ENCODE measurements around the gene MTG2.

The MTG2 gene

DNA sequence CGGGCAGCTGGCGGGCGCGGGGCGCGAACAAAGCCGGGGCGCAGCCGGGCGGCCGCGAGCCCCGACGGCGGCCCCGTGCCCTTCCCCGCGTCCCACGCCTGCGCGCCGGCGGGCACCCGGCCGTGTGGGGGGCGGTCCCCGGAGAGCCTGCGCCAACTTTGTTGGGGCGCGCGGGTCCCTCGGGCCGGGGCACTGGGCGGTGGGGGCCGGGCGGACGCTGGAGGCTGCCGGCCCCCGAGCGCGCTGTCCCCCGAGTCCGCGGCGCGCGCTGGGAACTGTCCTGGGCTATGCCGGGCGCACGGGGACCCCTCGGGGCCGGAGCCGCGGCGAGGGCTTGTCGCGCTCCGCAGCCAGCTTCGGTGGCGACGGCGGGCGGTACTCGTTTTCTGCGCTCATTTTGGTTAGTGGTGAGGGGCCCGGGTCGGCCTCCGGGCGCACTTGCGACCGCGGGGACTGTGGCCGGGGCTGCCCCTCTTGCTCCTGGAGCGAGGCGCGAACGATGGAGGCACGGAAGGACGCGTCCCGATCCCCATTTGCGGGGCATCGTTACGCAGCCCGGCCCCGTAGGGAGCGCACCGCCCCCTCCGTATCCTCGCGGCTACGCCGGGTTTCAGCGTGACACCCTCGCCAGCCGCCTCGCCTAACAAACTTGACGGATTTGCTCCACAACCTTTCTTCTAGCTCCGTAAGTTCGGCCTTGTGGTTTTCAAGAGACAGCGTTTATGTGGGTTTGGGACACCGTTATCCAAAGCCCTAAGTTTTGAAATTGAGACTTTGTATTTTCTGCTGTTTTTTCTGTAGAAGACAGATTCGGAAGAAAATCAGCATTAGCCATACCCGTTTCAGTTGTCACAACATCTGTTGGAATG, 38.6 kb upstream of the MTG2 start:
- Histone ChIP-seq H3K9me2 (replicated peaks; ENCODE audit: control insufficient read depth, low read length) (no peaks in the 10 kb centered on the region), H3K9me3 (ENCODE audit: control insufficient read depth, insufficient read depth, low read length) (no peaks in the 10 kb centered on the region), H3K79me2 (ENCODE audit: control insufficient read depth, low read length) (peaks cover 92% of the 10 kb centered on the region), H3K4me2 (ENCODE audit: low read length) (peak overlapping the region; percentile 55), H4K20me1 (ENCODE audit: control insufficient read depth, insufficient read depth, low read depth, low read length) (peaks cover 36% of the 10 kb centered on the region), H3K27ac (ENCODE audit: low read depth, low read length) (no peak overlapping the region), H3K4me1 (ENCODE audit: control insufficient read depth, low read length) (peaks cover 25% of the 10 kb centered on the region), H3K36me3 (ENCODE audit: control insufficient read depth, low read length) (peaks cover 41% of the 10 kb centered on the region), H3K27me3 (ENCODE audit: control insufficient read depth, low read length) (no peaks in the 10 kb centered on the region), H3K4me3 (ENCODE audit: low read length) (peak overlapping the region; percentile 84), H3F3A (ENCODE audit: control insufficient read depth, insufficient read depth) (no peaks in the 10 kb centered on the region)
- no peak for TF ChIP-seq EZH2phosphoT487 (IDR thresholded peaks at IDR 0.05; ENCODE audit: borderline replicate concordance, low read length)
- TF ChIP-seq, protein P1, sequence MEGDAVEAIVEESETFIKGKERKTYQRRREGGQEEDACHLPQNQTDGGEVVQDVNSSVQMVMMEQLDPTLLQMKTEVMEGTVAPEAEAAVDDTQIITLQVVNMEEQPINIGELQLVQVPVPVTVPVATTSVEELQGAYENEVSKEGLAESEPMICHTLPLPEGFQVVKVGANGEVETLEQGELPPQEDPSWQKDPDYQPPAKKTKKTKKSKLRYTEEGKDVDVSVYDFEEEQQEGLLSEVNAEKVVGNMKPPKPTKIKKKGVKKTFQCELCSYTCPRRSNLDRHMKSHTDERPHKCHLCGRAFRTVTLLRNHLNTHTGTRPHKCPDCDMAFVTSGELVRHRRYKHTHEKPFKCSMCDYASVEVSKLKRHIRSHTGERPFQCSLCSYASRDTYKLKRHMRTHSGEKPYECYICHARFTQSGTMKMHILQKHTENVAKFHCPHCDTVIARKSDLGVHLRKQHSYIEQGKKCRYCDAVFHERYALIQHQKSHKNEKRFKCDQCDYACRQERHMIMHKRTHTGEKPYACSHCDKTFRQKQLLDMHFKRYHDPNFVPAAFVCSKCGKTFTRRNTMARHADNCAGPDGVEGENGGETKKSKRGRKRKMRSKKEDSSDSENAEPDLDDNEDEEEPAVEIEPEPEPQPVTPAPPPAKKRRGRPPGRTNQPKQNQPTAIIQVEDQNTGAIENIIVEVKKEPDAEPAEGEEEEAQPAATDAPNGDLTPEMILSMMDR (IDR thresholded peaks at IDR 0.05; ENCODE audit: low read depth, low read length, poor library complexity, severe bottlenecking): no peak

DNA sequence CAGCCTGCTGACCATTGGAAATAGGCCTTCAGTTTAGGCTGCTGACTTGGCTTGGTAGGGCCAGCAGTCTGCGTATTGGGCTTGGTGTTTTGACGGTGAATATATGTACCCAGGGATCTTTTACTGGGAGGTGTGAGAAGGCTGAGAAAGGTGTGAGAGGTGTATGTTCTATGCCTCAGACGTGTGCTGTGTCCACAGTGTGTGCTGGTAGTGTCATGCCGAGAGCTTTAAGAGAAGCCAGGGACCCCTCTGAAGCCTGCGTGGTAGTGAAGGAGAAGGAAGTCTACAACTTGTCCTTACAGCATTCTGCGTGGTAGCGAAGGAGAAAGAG, 37.2 kb upstream of the MTG2 start:
- Histone ChIP-seq H3F3A (ENCODE audit: control insufficient read depth, insufficient read depth) (no peaks in the 10 kb centered on the region), H3K27ac (ENCODE audit: low read depth, low read length) (no peak overlapping the region), H3K4me3 (ENCODE audit: low read length) (no peak overlapping the region), H3K36me3 (ENCODE audit: control insufficient read depth, low read length) (peaks cover 26% of the 10 kb centered on the region), H3K4me1 (ENCODE audit: control insufficient read depth, low read length) (peaks cover 25% of the 10 kb centered on the region), H3K27me3 (ENCODE audit: control insufficient read depth, low read length) (no peaks in the 10 kb centered on the region), H3K4me2 (ENCODE audit: low read length) (no peak overlapping the region), H4K20me1 (ENCODE audit: control insufficient read depth, insufficient read depth, low read depth, low read length) (peaks cover 29% of the 10 kb centered on the region), H3K9me2 (replicated peaks; ENCODE audit: control insufficient read depth, low read length) (no peaks in the 10 kb centered on the region), H3K79me2 (ENCODE audit: control insufficient read depth, low read length) (peaks cover 90% of the 10 kb centered on the region), H3K9me3 (ENCODE audit: control insufficient read depth, insufficient read depth, low read length) (no peaks in the 10 kb centered on the region)
- no peak for TF ChIP-seq EZH2phosphoT487 (IDR thresholded peaks at IDR 0.05; ENCODE audit: borderline replicate concordance, low read length)

GRCh38 chr20:62146019-62146755, 36.6 kb upstream of the MTG2 start:
- H3K27me3 ChIP-seq (ENCODE audit: control insufficient read depth, low read length): no peaks in the 10 kb centered on the region
- TF ChIP-seq, protein P1 (IDR thresholded peaks at IDR 0.05; ENCODE audit: low read depth, low read length, poor library complexity, severe bottlenecking): no peak
- no peaks in the 10 kb centered on the region for H3K9me2 ChIP-seq (replicated peaks; ENCODE audit: control insufficient read depth, low read length)
- peaks cover 19% of the 10 kb centered on the region for H3K4me1 ChIP-seq (ENCODE audit: control insufficient read depth, low read length)
- H3F3A ChIP-seq (ENCODE audit: control insufficient read depth, insufficient read depth): no peaks in the 10 kb centered on the region
- no peak overlapping the region for H3K27ac ChIP-seq (ENCODE audit: low read depth, low read length)
- no peak overlapping the region for H3K4me3 ChIP-seq (ENCODE audit: low read length)
- peaks cover 90% of the 10 kb centered on the region for H3K79me2 ChIP-seq (ENCODE audit: control insufficient read depth, low read length)
- no peak overlapping the region for H3K4me2 ChIP-seq (ENCODE audit: low read length)
- peaks cover 21% of the 10 kb centered on the region for H3K36me3 ChIP-seq (ENCODE audit: control insufficient read depth, low read length)
- H3K9me3 ChIP-seq (ENCODE audit: control insufficient read depth, insufficient read depth, low read length): no peaks in the 10 kb centered on the region
- peaks cover 23% of the 10 kb centered on the region for H4K20me1 ChIP-seq (ENCODE audit: control insufficient read depth, insufficient read depth, low read depth, low read length)

DNA sequence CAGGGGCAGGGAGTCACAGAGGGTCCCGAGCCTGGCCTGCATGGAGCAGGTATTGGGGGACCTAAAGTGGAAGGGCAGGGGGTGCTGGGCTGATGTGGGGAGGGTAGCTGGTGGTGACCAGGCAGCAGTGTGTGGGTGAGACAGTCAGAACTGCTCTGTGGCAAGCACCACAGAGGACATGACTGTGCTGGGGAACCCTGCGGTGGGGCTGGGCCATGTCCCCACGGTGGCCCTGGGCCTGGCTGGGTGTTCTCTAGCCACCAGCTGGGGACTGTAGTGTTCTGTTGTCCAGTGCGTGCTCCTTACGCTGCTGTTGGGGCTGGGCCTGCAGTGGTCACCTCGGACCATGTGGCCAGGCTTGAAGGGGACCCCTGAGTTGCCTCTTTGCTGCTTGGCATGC, 35.7 kb upstream of the MTG2 start:
- Histone ChIP-seq H3K4me2 (ENCODE audit: low read length) (no peak overlapping the region), H3F3A (ENCODE audit: control insufficient read depth, insufficient read depth) (no peaks in the 10 kb centered on the region), H3K9me2 (replicated peaks; ENCODE audit: control insufficient read depth, low read length) (no peaks in the 10 kb centered on the region), H3K27ac (ENCODE audit: low read depth, low read length) (no peak overlapping the region), H4K20me1 (ENCODE audit: control insufficient read depth, insufficient read depth, low read depth, low read length) (peaks cover 14% of the 10 kb centered on the region), H3K4me1 (ENCODE audit: control insufficient read depth, low read length) (peaks cover 10% of the 10 kb centered on the region), H3K36me3 (ENCODE audit: control insufficient read depth, low read length) (peaks cover 11% of the 10 kb centered on the region), H3K9me3 (ENCODE audit: control insufficient read depth, insufficient read depth, low read length) (no peaks in the 10 kb centered on the region), H3K4me3 (ENCODE audit: low read length) (no peak overlapping the region), H3K27me3 (ENCODE audit: control insufficient read depth, low read length) (no peaks in the 10 kb centered on the region), H3K79me2 (ENCODE audit: control insufficient read depth, low read length) (peaks cover 89% of the 10 kb centered on the region)
- TF ChIP-seq, protein P1 (IDR thresholded peaks at IDR 0.05; ENCODE audit: low read depth, low read length, poor library complexity, severe bottlenecking): no peak
- no peak for TF ChIP-seq EZH2phosphoT487 (IDR thresholded peaks at IDR 0.05; ENCODE audit: borderline replicate concordance, low read length)
